HG03521 (cell line): ENCODE results near the gene ZNF81.
"Not testable (repeated sequence)": the region's sequence is repeated elsewhere in the genome, so short reads cannot be mapped to it uniquely, and the experiment has no call there.

Experiments used
- ATAC-seq: cut with Tn5 transposase; IDR thresholded peaks from one replicate; pipeline ENCODE4 v1.9.1; 2021; ENCODE audit warnings: mild to moderate bottlenecking, moderate library complexity; ENCODE audit not compliant: unreplicated experiment

Gene ZNF81

GRCh38 chrX:47927212-47927611 lies 90.5 kb downstream of the ZNF81 start:
- no peak for ATAC-seq

DNA sequence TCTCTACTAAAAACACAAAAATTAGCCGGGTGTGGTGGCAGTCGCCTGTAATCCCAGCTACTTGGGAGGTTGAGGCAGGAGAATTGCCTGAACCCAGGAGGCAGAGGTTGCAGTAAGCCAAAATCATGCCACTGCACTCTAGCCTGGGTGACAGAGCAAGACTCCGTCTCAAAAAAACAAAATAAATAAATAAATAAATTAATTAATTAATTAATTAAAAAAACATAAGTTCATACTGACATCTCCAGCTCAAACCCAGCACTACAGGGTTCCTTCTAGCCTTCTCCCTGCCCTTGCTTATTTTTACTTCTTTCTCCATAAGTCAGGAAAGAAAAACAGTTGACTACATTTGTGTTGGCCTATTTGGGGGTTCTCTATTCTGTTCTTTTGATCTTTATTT lies 95.3 kb downstream of the ZNF81 start:
- ATAC-seq: not testable (repeated sequence)

- no peak for ATAC-seq
These were observed 97.2 kb downstream of the ZNF81 start for GRCh38 chrX:47933946-47934345.

GRCh38 chrX:47936224-47936939 lies 99.7 kb downstream of the ZNF81 start:
- no peak for ATAC-seq

DNA sequence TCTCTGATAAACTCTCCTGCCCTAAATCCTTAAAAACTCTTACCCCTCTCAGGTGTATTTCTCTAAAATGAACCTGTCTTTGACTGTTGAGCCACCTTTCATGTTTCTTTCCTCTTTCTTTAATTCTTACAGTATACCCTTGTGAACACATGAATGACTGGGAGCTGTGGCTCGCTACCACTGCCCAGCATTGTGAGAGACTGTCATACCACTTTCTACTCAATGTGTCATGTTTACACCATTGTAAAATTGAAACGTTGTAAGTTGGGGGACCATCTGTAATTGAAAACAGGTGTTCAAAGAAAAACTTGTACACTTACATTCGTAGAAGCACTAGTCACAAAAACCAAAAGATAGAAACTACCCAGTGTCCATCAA lies 100.2 kb downstream of the ZNF81 start:
- ATAC-seq: no peak

- no peak for ATAC-seq
These were observed 103.7 kb downstream of the ZNF81 start for GRCh38 chrX:47940448-47940847.

DNA sequence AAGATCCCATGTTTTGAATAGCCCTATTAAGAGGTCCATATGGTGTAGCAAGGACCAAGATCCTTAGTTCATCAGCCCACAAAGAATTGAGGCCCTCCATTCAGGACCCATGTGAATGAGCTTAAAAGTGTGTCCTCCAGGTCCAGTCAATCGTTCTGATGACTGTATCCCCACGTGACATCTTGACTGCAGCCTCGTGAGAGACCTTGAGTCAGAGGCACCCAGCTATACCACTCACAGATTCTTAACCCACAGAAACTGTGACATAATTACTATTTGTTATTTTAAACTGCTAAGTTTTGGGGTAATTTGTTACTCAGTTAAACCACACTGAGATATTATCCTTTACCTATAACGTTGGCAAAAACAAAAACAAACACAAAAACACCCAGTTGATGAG lies 104.7 kb downstream of the ZNF81 start:
- no peak for ATAC-seq

DNA sequence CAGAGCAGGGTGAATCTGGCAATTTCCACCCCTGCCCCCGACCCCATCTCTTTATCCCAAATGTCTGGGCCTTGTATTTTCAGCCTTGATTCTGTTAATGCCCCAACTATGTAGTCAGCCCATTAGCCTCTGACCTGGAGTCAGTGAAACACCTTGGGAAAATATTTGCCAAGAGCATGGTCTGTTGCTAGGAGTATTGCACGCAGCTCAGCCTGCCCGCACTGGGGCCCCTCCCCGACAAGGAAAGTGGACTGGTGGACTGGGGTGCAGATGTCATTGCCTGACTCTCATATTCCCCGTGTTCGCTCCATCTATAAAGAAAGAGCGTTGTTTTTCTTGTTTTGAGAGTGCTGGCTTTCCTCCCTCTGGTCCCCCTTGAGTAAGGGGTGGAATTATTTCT lies 118.6 kb downstream of the ZNF81 start:
- not testable (repeated sequence) for ATAC-seq

GRCh38 chrX:47956016-47956415 lies 119.3 kb downstream of the ZNF81 start:
- no peak for ATAC-seq

DNA sequence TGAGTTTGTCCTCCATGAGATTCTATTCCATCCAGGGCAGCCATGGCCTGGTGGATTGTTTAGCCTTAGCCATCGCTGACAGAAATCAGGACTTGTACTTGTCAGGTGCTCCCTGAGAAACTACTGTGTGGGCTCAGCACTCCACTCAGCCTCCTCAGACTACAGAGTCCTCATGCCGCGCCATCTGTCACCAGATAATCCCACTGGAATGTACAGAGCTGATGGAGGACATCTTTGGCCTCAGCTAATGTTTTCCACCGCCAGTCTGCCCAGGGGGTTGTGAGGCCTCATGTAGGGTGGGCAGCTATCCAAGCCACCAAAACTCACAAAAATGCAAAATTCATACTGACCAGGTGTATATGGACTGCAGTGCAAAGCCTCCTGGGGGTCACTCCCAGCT lies 121.5 kb downstream of the ZNF81 start:
- ATAC-seq: not testable (repeated sequence)

DNA sequence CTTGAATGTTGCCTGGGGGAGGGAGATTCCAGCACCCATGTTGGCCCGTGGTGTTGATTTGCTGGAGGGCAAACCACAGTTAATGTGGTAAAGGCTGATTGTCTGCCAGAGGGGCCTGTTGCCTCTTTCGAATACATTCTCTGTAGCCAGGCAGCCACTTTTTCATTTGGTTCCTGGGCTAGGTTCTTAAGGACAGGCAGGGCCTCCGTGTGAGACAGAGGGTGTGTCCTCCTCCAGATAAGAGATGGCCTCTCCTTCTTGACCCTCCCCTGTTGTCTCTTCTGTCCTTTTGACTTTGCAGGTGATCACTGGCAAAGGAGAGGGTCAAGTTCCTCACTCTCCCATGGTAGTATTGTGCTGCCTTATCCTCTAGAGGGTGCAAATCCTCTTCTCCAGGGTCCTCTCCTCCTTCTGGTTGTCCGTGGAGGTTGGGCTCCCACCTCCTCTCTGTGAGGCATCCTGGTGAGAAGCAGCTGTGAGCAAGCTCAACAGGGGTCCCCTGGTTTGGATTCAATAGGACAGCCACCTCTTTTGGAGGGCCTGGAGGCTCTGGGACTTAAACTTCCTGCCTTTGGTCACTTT lies 122.2 kb downstream of the ZNF81 start:
- no peak for ATAC-seq

DNA sequence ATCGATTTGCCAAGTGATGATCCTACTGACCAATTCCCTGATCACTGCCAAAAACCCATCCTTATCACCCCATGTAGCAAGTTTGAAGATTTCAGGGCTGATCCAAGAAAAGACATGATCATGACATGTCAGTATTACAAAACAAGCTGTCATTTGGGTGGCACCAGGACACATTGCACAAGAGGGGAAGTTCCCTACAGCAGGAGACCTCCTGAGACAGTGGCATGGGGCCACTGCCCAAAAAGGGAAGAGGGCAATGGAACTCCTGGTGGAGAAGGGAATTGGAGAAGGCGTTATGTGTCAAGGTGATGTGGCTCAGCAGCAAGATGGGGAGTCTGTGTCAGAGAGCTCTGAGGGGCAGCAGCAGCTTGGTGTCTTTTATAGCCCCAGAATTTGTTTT lies 123.7 kb downstream of the ZNF81 start:
- ATAC-seq: no peak

- not testable (repeated sequence) for ATAC-seq
These were observed 125.1 kb downstream of the ZNF81 start for GRCh38 chrX:47961830-47962229.

- ATAC-seq: not testable (repeated sequence)
These were observed 128.8 kb downstream of the ZNF81 start for GRCh38 chrX:47965526-47965925.
